GM19324 (cell line): Measurements from ENCODE around the gene C2CD2.

Experiments
- ATAC-seq: cut with Tn5 transposase; IDR thresholded peaks from one replicate; pipeline ENCODE4 v1.9.1; 2021; ENCODE audit warnings: mild to moderate bottlenecking, moderate library complexity; ENCODE audit not compliant: unreplicated experiment, low FRiP score

C2CD2 gene

DNA sequence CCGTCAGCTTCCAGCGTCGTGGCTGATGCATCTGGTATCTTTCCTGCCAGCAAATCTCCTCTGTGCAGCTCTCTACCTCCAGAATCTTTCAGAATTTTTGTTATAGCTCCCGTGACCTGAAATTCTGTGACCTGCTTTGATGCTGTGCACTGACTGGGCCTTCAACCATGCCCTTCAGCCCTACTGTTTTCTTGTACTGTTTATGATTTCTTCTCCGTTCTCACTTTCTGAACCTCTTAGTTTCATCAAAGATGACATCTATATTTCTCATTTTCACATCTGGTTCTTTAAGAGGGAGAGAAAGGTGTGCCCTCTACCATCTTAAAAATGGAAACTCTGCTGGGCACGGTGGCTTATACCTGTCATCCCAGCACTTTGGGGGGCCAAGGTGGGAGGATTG, 80.4 kb downstream of the C2CD2 start:
- no peak for ATAC-seq

DNA sequence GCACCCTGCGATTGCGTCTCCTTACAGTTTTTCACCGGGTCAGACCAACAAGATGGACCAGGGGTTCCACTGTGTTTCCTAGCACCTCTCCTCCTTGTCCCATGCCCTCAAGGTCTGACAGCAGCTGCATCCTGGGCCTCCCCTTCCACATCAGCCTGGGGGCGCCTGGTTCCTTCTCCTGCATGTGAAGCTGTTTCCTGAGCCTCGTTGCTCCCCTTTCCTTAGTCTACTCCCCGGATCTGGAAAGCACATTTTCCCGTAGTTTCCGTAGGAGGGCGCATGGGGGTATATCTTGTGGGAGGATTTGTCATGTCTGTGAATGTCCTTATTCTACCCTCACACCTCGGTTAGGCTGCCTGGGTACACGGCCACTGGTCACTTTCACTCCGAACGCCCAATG, 80.8 kb downstream of the C2CD2 start:
- no peak for ATAC-seq

DNA sequence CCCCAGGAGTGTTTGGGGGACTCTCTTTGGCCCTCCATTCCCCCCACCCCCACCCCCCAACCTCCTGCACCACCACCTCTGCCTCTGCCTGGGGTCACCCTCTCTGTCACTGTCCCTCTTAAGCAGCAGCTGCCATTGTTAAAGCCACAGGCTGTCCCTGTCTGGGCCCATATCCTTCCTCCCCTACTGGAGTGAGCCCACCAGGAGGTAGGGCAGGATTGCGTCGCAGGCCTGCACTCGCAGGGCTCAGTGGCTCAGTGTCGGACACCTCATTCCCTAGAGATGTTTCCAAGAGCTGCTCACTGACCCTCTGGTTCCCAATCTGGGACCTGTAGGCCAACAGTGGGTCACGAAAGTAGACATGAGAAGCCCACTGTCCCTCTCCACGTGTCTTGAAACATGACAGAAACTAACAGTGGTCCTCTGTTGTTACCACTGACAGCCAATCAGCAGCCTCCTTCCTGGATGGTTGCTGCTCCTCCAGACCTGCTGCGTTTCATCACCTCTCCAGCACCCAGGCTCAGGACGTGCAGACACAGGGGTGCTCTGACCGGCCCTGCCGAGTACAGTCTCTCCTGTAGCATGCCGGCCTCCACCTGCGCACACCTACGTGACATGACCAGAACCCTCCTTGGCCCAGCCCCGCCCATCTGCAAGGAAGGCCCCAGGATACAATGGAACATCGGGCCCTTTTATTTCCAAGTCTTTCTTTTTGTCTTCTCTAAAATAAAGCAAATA, 82.4 kb downstream of the C2CD2 start:
- ATAC-seq: no peak

DNA sequence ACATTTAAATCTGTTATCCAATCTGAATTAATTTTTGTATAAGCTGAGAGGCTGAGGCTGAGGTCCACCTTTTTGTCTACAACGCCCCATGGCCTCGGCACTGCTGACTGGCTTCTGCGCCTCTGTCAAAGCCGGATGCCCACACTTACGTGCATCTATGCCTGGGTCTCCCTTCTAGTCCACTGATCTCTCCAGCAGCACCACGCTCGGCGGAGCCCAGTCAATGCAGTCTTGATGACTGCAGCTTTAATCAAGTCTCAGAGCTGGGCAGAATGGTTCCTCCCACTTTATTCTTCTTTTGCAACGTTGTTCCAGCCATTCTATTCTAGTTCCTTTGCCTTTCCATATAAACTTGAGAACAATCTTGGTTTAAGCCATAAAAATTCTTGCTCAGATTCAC, 84.0 kb downstream of the C2CD2 start:
- ATAC-seq: no peak

DNA sequence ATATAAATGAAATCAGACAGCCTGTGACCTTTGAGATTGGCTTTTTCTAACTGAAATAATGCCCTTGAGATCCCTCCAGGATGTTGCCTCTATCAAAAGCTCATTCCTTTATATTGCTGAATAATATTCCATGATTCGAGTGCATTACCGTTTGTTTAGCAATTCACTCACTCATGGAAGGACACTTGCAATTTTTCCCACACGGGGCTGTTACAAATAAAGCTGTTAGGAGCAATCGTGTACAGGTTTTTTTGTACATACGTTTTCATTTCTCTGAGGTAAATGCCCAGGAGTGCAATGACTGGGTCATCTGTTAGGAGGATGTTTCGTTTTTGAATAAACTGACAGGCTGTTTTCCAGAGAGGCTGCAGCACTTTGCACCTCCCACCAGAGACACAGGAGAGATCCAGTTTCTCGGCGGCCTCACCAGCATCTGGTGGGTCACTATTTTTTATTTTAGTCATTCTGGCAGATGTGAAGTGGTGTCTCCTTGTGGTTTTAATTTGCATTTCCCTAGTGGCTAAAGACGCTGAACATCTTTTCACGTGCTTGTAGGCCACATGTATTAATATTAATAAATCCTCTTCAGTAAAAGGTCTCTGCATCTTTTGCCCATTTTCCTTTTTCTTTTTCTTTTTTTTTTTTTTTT, 85.6 kb downstream of the C2CD2 start:
- ATAC-seq: peak; percentile 47

DNA sequence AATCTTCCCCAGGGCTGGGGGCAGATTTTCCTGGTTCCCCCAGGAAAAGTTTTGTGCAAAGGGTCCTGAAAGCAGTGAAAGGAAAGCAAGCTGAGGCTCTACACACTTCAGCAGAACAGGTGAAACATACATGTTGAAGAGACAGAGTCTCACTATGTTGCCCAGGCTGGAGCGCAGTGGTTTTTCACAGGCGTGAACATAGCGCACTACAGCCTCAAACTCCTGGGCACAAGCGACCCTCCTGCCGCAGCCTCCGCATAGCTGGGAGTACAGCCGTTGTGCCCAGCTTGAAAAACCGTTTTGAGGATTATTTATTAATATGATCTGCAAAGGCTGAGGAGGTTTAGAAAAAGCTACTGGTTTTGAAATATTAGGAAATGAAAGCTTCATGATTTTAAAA, 86.5 kb downstream of the C2CD2 start:
- ATAC-seq: no peak

DNA sequence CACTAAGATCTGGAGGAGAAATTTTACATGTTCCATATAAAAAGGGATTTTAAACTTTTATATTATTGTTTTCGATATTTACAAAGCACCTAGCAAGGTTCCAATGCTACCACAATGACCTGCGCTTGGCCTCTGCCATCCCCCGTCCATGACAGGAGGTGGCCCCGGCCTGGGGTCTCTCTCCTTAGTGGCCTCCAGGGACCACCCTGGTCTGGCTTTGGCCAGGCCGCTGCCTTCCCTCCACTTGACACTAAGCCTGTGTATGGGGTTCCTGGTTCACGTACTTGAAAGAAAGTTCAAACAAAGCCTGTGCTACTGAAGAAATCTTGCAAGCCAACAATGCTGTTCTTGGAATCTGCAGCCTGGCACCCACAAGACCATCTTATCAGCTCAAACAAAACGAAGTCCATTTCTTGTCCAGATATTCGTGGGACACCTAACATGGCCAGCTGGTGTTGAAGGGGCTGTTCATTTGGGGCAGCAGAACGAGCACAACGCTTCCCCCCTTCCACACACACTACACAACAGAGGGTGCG, 87.5 kb downstream of the C2CD2 start:
- no peak for ATAC-seq

DNA sequence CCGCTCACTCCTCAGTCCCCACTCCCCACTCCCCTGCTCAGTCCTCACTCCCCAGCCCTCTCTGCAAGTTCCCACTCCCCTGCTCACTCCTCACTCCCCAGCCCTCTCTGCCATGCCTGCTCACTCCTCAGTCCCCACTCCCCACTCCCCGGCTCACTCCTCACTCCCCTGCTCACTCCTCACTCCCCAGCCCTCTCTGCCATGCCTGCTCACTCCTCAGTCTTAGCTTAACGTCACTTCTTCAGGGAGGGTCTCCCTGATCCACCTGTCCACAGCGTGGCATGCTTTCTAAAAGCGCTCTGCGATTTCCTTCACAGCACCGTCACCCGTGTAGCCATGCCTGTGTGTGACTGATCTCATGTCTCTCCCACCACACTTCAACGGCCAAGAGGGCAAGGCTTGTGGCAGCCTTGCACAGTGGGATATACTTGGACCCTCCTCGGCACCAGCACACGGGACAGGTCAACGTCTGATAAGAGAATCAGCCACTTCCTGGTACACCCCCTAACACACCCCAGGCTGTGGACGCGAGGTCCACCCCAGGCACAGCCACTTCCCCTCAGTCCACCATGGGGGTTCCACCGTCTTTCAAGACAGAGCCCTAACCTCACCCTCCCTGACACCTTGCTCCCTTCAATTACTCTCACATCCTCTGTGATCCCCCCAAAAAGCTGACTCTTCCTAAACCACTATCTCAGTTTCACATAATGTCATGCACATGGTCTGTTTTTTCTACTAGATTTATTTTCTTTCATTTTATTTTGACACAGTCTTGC, 88.6 kb downstream of the C2CD2 start:
- peak; percentile 52 for ATAC-seq

DNA sequence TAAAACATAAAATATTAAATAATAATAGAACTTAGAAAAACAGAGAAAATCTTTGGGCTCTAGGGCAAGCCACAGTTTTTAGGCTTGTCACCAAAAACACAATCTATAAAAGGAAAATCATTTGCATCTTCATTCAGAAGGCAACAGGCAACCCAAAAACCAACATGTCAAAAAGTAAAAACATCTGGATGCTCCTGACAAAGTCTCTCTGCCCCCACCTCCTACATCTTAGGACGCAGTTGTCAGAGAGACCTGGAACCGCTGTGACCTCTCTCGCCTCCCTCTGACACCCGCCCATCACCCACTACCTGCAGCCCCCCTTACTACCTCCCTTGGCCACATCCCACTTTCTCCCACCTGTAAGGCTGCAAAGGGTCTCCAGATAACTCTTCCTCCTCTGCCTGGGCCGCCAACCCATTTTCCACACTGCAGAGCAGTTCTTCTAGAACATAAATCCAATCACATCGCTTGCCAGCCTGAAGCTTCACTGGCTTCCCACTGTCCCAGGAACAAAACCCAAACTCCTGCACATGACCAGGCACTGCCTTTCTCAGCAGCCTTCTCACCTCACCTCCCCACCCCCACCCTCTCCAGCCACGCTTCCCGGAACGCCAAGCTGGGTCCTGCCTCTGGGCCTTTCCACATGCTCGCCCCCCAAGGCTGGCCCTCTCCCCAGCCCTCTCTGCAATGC, 89.4 kb downstream of the C2CD2 start:
- ATAC-seq: no peak

DNA sequence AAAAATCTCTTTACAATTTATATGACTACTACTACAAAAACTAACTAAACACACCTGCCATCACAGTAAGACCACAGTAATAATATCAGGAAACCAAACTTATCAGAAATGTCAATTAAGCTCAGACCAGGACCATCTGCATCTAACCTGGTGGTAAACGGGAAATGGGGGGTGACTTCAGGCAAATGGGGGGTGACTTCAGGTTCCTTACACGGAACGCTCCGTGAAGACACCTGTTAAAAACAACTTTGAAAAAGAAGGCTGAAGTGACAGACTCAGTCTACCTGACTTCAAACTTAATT, 90.4 kb downstream of the C2CD2 start:
- no peak for ATAC-seq

DNA sequence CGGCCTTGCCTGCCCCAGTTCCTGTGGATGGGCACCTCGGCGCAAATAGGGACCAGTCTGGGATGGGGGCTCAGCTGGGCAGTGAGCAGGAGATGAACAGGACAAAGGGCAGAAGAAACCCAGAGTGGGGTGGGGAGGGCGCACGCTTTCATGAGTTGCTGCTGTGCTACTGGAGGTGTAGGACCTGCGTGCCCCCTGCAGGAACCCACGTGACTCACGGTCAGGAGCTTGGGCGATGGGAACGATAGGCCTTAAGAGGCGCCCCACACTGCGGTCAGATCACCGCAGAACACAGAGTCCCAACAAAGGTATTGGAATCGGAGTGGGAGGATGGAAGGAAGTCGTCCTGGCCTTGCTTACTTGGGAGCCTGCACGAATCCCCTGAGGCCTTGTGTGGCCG, 91.8 kb downstream of the C2CD2 start:
- no peak for ATAC-seq

DNA sequence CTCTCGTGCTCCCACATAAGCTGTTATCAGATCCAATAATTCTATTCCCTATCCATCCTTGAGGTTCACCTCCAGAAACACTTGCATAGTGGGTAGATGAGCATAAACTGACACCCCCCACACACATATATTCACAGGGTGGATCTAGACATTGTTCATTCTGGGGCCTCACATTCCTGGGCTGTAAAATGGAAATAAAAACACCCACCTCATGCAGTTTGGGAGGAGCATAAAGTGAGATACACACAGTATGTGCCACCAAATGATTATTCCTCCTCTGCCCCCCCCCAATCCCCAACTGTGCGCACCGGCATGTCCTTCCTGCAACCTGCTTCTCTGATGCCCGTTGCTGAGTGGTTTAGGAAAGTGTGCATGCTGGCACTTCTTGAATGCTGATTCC, 92.6 kb downstream of the C2CD2 start:
- ATAC-seq: no peak

DNA sequence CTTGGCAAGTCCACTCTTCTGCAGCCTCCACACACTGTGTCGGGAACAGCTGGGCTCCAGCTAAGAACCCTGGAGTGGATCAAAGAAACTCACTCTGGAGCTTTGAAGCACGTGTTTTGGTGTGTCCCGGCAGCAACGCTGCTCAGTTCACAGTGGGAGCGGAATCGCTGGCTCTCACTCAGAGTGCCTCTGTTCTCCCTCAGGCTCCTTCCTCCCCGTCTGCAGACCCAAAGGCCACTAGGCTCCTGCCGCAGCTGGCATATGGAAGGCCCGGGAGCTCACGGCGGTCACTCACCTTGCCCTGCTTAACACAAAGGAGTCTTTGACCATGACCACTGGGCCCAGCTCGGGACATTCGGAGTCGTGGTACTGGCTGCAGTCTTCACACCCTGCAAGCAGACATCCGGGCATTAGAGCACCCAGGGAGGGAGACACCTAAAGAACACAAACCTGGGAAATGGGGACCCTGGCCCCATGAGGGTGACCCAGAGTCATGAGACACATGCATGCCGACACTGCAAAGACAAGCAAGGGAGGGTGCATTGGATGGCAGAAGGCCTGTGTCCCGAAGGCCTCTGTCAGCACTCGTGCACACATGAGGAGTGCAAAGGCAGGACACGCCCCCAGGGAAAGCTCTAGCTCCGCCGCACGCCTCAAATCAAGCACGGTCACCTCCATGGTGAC, 94.4 kb downstream of the C2CD2 start:
- ATAC-seq: no peak

DNA sequence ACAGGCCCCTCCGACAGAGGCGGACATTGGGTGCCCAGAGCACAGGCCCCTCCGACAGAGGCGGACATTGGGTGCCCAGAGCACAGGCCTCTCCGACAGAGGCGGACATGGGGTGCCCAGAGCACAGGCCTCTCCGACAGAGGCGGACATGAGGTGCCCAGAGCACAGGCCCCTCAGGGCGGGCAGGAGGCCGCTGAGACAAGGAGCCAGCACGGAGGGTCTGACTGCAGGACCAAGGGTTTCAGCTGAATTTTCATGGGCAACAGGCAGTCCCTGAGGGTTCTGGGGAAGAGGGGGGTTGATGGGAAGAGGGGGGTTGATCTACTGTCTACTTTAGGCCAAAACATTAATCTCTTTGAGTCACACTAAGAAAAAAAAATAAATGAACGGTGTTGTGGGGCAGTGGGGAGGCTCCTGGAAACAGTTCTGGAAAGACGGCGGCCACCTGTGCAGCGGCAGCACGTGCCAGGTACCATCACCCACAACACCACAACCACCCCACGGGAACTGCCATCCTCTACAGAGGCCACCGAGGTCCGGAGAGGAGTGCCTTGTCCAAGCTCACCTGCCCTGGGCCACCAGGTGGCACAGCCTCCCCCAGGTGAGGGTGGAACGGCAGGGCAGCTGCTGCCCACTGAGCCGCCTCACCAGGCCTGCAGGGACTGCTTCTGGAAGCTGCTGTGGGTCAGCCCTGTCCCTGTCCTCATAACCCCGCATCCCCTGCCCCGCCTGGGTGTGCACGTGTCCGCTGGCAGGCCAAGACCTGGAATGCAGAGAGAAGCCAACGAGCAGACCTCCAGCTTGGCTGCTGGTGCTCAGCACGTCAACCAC, 95.1 kb downstream of the C2CD2 start:
- no peak for ATAC-seq

DNA sequence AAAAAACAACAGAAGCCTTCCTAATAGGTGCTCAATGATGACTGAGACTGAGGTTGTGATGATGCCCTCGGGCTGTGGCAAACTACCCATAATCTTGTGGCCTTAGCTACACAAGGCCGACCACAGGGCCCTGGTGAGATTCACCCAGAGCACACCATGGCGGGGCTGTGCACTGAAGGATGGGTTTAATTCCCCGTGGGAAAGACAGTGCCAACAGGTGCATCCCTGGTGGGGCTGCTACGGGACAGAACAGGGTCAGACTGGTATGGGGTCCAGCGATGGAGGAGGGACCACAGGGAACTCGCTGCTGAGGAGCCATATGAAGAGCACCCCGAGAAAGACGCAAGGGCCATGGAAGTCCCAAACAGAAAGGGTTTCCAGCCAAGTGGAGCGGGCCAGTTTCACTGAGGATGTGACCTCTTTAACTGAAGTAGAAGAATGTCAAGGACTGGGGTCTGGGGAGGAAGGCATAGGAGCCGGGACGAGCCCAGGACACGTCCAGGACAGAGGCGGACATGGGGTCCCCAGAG, 96.0 kb downstream of the C2CD2 start:
- no peak for ATAC-seq

DNA sequence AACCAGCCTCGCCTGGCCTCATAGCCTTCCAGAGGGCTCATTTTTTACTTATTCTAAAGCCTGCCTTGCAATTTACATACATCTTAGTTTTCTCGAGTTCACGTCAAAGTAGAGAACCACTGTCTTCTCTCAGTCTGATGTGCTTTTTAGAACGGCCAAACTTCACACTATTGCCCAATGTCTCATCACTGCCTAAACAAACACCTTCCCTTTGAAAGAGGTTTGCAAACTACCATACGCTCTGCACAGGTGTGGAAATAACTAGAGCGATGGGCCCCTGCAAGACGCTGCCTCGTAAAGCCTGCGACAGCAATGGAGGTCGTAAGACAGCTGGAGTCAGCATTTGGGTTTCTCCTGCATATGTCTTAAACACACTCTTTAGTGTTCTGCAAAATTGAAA, 97.2 kb downstream of the C2CD2 start:
- no peak for ATAC-seq

DNA sequence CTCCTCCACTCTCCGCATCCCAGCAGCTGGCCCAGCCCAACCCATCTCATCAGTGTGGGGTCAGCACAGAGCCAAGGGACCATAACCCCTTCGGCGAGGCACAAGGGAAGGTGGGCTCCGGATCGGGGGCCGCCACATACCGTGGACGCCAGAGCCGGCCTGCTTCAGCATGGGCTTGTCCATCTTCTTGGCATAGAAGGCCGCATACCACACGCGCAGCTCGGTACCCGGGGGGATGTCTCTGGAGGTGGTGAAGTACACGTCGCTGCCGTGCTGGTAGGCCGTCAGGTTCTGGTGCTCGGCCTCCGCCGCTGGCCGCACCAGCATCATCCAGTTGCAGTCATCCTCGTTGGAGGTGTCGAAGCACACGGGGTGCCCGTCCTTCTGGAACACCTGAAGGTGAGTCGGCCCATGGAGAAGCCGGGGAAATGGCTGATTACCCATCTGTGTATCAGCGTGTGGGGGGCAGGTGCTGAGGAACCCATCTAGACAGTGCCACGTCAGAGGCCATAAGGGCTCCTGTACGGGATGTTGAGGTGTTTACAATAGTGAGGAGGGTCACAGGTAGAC, 99.3 kb downstream of the C2CD2 start:
- ATAC-seq: no peak

DNA sequence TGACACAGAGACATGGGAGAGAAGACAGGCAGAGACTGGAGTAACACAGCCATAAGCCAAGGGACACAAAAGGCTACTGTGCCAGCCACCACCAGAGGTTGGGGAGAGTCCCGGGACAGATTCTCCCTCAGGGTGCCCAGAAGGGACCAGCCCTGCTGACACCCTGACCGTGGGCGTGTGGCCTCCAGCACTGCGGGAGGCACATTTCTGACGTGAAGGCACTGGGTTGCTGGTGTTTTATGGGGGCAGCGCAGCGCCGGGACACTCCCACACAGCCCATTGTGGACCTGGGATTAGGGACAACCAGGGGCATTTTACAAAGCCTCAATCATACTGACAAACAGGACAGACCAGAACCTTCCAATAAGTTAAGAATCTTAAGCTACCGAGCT, 100.9 kb downstream of the C2CD2 start:
- no peak for ATAC-seq
